ENCODE measurements around the gene ANGEL1. TPM values are rescaled to one million over a fixed set of nuclear protein-coding genes. Genes with fewer than 3 reads are reported as not detected.

The ANGEL1 gene
- total and polyA plus RNA-seq, 2 of the 8 experiments (the other 6 are each of a cell fraction or from before 2014, with no cell fraction given) = 26.8 to 27.2 TPM

DNA sequence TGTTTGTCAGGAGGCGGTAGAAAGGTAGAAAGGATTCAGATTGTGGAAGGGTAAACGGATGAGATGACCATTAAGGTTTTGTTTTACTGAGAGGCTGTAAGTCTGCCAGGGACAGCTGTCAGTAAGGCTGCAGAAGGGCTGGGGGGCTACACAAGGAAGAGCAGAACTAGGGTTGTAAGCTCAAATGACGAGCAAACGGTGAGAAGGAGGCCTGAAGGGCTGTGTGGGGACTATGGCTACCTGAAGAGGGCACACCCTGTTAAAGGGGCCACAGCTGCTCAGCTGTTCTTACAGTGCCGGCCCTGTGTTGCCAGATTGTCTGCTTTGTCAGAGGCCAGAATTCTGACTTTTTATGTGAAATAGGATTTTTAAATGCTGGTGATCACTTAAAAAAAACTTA is 32.3 kb downstream of the ANGEL1 start:
- H3K4me2 ChIP-seq (ENCODE audit: insufficient read depth in 1 of 2, low read depth in 2 of 2, low read length in 2 of 2) = no peak overlapping the region
- WGBS, 2 experiments (ENCODE audit: extremely low coverage in 1 of 2, insufficient coverage in 1 of 2, insufficient read length in 1 of 2, insufficient replicate concordance in 2 of 2, low coverage in 1 of 2, low lambda C conversion rate in 2 of 2, missing lambda C conversion rate in 1 of 2) = 66% methylated on average over 5 of the region's 5 CpGs; no CpG with 5 or more reads in 1 of the 2 experiments
- POLR2A ChIA-PET (ENCODE audit: partially characterized antibody) = interaction anchor here (0.7 to 3.2 kb wide), 5 partner anchors 9 to 1060 kb away, joined by 3 to 20 read pairs (median 5); no protein-coding TSS in a partner anchor

More for the DNA sequence above, 32.3 kb downstream of the ANGEL1 start:
- CTCF ChIA-PET (ENCODE audit: partially characterized antibody) = interaction anchor here (0.9 to 13.7 kb wide), 9 partner anchors 9 to 296 kb away, joined by 3 to 234 read pairs (median 4); partner anchors contain the start of gene VASH1
- no peak overlapping the region for H3K14ac ChIP-seq (ENCODE audit: insufficient read length)
- peaks cover 5 to 17% (median 6%) of the 10 kb centered on the region in 4 experiments; a peak in 3 of 8 replicates for H3K36me3 ChIP-seq (ENCODE audit: control insufficient read depth in 2 of 4, insufficient read depth in 4 of 4, low read length in 3 of 4)
- TF ChIP-seq HDAC2 (IDR thresholded peaks at IDR 0.05; ENCODE audit: borderline replicate concordance in 1 of 2, low read depth in 2 of 2, low read length in 2 of 2) (no peak), TAF7 (optimal IDR thresholded peaks at IDR 0.05; ENCODE audit: borderline replicate concordance, low read depth, low read length) (no peak), CREB1 (IDR thresholded peaks at IDR 0.05) (no peak), SP2 (IDR thresholded peaks at IDR 0.05; ENCODE audit: low read length) (no peak), SAP30 (IDR thresholded peaks at IDR 0.05; ENCODE audit: insufficient read depth, insufficient replicate concordance, low read length) (no peak), HDAC6 (IDR thresholded peaks at IDR 0.05; ENCODE audit: low read depth, low read length) (no peak), MAFK (IDR thresholded peaks at IDR 0.05; ENCODE audit: low read depth, low read length) (no peak), TAF1 (IDR thresholded peaks at IDR 0.05; ENCODE audit: low read depth, low read length) (no peak)
- no peak overlapping the region for H3K4ac ChIP-seq (replicated peaks; ENCODE audit: insufficient read length, low read depth, low read length)
- no peak overlapping the region for H3K56ac ChIP-seq (replicated peaks; ENCODE audit: insufficient read length, low read depth, low read length)
- DNase-seq (ENCODE audit: low read depth in 1 of 2, low spot score in 2 of 2) = no peak
- no peak overlapping the region for H2BK15ac ChIP-seq (ENCODE audit: low read length)
- no peak overlapping the region for H4K5ac ChIP-seq (ENCODE audit: insufficient read length, low read depth, low read length)
- no peaks in the 10 kb centered on the region; a peak in 1 of 7 replicates for H3K27me3 ChIP-seq (replicated peaks in 1 of 4; ENCODE audit: control insufficient read depth in 3 of 4, extremely low read depth in 1 of 4, insufficient read depth in 3 of 4, low read length in 3 of 4)
- H4K8ac ChIP-seq (ENCODE audit: extremely low read depth, insufficient read depth, low read length) = no peak overlapping the region
- no peak overlapping the region for H3K4me3 ChIP-seq (ENCODE audit: extremely low read depth in 1 of 4, insufficient read depth in 2 of 4, low read depth in 3 of 4, low read length in 4 of 4)
- H2BK20ac ChIP-seq (ENCODE audit: low read length) = no peak overlapping the region
- H3K79me1 ChIP-seq (ENCODE audit: low read depth, low read length) = no peaks in the 10 kb centered on the region
- H4K20me1 ChIP-seq (replicated peaks in 1 of 2; ENCODE audit: control insufficient read depth in 1 of 2, insufficient read depth in 2 of 2, low read length in 2 of 2) = peaks cover 2% of the 10 kb centered on the region in 2 experiments
- H2AFZ ChIP-seq (ENCODE audit: low read length) = no peak overlapping the region
- H3K23me2 ChIP-seq (ENCODE audit: low read depth, low read length) = no peaks in the 10 kb centered on the region
- H3K18ac ChIP-seq (ENCODE audit: extremely low read depth, low read length) = no peak overlapping the region
- FAIRE-seq = no peak
- no peak overlapping the region for H2BK120ac ChIP-seq (replicated peaks; ENCODE audit: low read depth, low read length)
- no peak overlapping the region for H3K23ac ChIP-seq (ENCODE audit: insufficient read length)
- no peak overlapping the region for H3K27ac ChIP-seq (ENCODE audit: low read depth, low read length)
- peaks cover 0 to 10% (median 3%) of the 10 kb centered on the region in 4 experiments; a peak in 2 of 7 replicates for H3K4me1 ChIP-seq (replicated peaks in 1 of 4; ENCODE audit: control insufficient read depth in 3 of 4, insufficient read depth in 4 of 4, low read length in 3 of 4)
- H4K91ac ChIP-seq (replicated peaks; ENCODE audit: insufficient read length, low read length) = no peak overlapping the region
- H2BK5ac ChIP-seq (ENCODE audit: low read depth, low read length) = no peak overlapping the region
- H2BK12ac ChIP-seq (ENCODE audit: low read depth, low read length) = no peak overlapping the region
- H3K9me3 ChIP-seq (ENCODE audit: insufficient read depth in 2 of 2, low read depth in 1 of 2, low read length in 1 of 2) = no peaks in the 10 kb centered on the region
- H2AK5ac ChIP-seq (ENCODE audit: low read depth, low read length) = no peak overlapping the region
- H3K79me2 ChIP-seq (ENCODE audit: control insufficient read depth in 1 of 2, insufficient read depth in 2 of 2, low read length in 2 of 2) = no peaks in the 10 kb centered on the region
- H3K9ac ChIP-seq (replicated peaks in 1 of 4; ENCODE audit: extremely low read depth in 1 of 4, low read depth in 3 of 4, low read length in 3 of 4) = no peak overlapping the region

Data from H1 (cell line).